SK-N-SH (cell line): ENCODE data around the gene TNFSF11. TPM values are rescaled to one million over a fixed set of nuclear protein-coding genes. Genes with fewer than 3 reads are reported as not detected.

Experiments used
- CTCF ChIA-PET: fragments of 300-600, 350-600 bp; formaldehyde crosslinking; extraction: SDS; loops from one replicate; lab custom pipeline; 2021; lab: Yijun Ruan, JAX
- POLR2A ChIA-PET: fragments of 350-600 bp; sonication (Branson Sonifier 250); formaldehyde crosslinking; extraction: SDS; loops from one replicate; lab custom pipeline; 2020; ENCODE audit warnings: antibody characterized with exemption, inconsistent platforms; lab: Yijun Ruan, JAX
- DNase-seq: peaks from one replicate; pipeline ENCODE4 v3.0.0; 2012
- H2AFZ ChIP-seq: fragments of 200-600 bp; sonication (generic); 2 replicates; pipeline ENCODE4 v1.8.1; 2016; ENCODE audit warnings: antibody characterized with exemption, mild to moderate bottlenecking, low read depth
- H3F3A ChIP-seq: fragments of 200-600 bp; sonication (generic); replicated peaks from 2 replicates; pipeline ENCODE3; 2016; ENCODE audit warnings: antibody characterized with exemption, mild to moderate bottlenecking; ENCODE audit not compliant: insufficient read depth
- H3K27ac ChIP-seq, 2 experiments: fragments of 200-500 bp in 1 of 2; fragments of 200-600 bp in 1 of 2; sonication (Bioruptor generic) in 1 of 2; sonication (generic), shearing (Covaris generic) in 1 of 2; 2 replicates each; pipeline versions ENCODE4 v1.5.1 to v1.6.1; 2014 to 2016; ENCODE audit warnings: low read depth in 2 of 2, inconsistent platforms in 1 of 2, low read length in 1 of 2, mild to moderate bottlenecking in 1 of 2, mixed read lengths in 1 of 2
- H3K27me3 ChIP-seq: fragments of 200-600 bp; sonication (generic), shearing (Covaris generic); 2 replicates; pipeline ENCODE4 v1.6.1; 2016; ENCODE audit warnings: mixed run types; ENCODE audit not compliant: insufficient read depth
- H3K36me3 ChIP-seq, 2 experiments: fragments of 200-500 bp in 1 of 2; fragments of 200-600 bp in 1 of 2; sonication (Bioruptor generic) in 1 of 2; sonication (generic) in 1 of 2; replicated peaks in 1 of 2; 2 replicates each; pipeline versions ENCODE3 to v1.5.1; 2014 to 2016; ENCODE audit warnings: low read length in 1 of 2, mild to moderate bottlenecking in 1 of 2; ENCODE audit not compliant: insufficient read depth in 2 of 2, control insufficient read depth in 1 of 2
- H3K4me1 ChIP-seq, 2 experiments: fragments of 200-500 bp in 1 of 2; fragments of 200-600 bp in 1 of 2; sonication (Bioruptor generic) in 1 of 2; sonication (generic), shearing (Covaris generic) in 1 of 2; 2 replicates each; pipeline versions ENCODE4 v1.5.1 to v1.6.1; 2014 to 2016; ENCODE audit warnings: low read depth in 1 of 2, low read length in 1 of 2, mixed run types in 1 of 2; ENCODE audit not compliant: insufficient read depth in 2 of 2, control insufficient read depth in 1 of 2
- H3K4me2 ChIP-seq: fragments of 200-600 bp; sonication (generic), shearing (Covaris generic); 2 replicates; pipeline ENCODE4 v1.6.1; 2017; ENCODE audit warnings: mixed run types
- H3K4me3 ChIP-seq, 2 experiments: fragments of 200-500 bp in 1 of 2; fragments of 200-600 bp in 1 of 2; sonication (Bioruptor generic) in 1 of 2; sonication (generic), shearing (Covaris generic) in 1 of 2; 2 replicates each; pipeline versions ENCODE4 v1.5.1 to v1.8.1; 2014 to 2016; ENCODE audit warnings: low read depth in 2 of 2, inconsistent platforms in 1 of 2, low read length in 1 of 2, mild to moderate bottlenecking in 1 of 2, mixed read lengths in 1 of 2, moderate library complexity in 1 of 2
- H3K79me2 ChIP-seq: fragments of 200-600 bp; sonication (generic); 2 replicates; pipeline ENCODE4 v1.8.1; 2017; ENCODE audit warnings: mild to moderate bottlenecking; ENCODE audit not compliant: insufficient read depth
- H3K9ac ChIP-seq: fragments of 200-600 bp; sonication (generic); 2 replicates; pipeline ENCODE4 v1.6.1; 2017; ENCODE audit warnings: mixed run types
- H3K9me2 ChIP-seq: fragments of 200-600 bp; sonication (generic); 2 replicates; pipeline ENCODE4 v1.6.1; 2017; ENCODE audit warnings: mixed run types
- H3K9me3 ChIP-seq: fragments of 200-600 bp; sonication (generic); 2 replicates; pipeline ENCODE4 v1.6.1; 2017; ENCODE audit warnings: mixed run types, mild to moderate bottlenecking, moderate library complexity
- H4K20me1 ChIP-seq: fragments of 200-600 bp; sonication (generic); 2 replicates; pipeline ENCODE4 v1.6.1; 2017; ENCODE audit warnings: mild to moderate bottlenecking, mixed run types; ENCODE audit not compliant: insufficient read depth
- ELF1 ChIP-seq: IDR thresholded peaks from 2 replicates; pipeline ENCODE4 v1.4.0; 2012
- FOSL2 ChIP-seq: IDR thresholded peaks from 2 replicates; pipeline ENCODE4 v1.4.0; 2012; ENCODE audit warnings: low read depth, mild to moderate bottlenecking, moderate library complexity, borderline replicate concordance
- FOXJ3 ChIP-seq: sonication (generic); formaldehyde crosslinking; IDR thresholded peaks from 2 replicates; pipeline ENCODE4 v1.5.1; 2020; ENCODE audit warnings: mild to moderate bottlenecking, missing genetic modification reagents
- FOXM1 ChIP-seq: IDR thresholded peaks from 2 replicates; pipeline ENCODE4 v1.4.0; 2012; ENCODE audit warnings: low read depth, mild to moderate bottlenecking
- GATA2 ChIP-seq: sonication (generic); formaldehyde crosslinking; IDR thresholded peaks from 2 replicates; pipeline ENCODE4 v1.5.0; 2020; ENCODE audit warnings: mild to moderate bottlenecking, missing genetic modification reagents
- IRF3 ChIP-seq: fragments of 150-350 bp; IDR thresholded peaks from 2 replicates; pipeline ENCODE4 v1.6.1; 2016; ENCODE audit warnings: mild to moderate bottlenecking, low read depth, low read length
- MAX ChIP-seq: IDR thresholded peaks from 2 replicates; pipeline ENCODE4 v1.4.0; 2012; ENCODE audit warnings: low read depth
- NFIC ChIP-seq: IDR thresholded peaks from 2 replicates; pipeline ENCODE4 v1.4.0; 2012; ENCODE audit warnings: borderline replicate concordance
- POLR2AphosphoS5 ChIP-seq: IDR thresholded peaks from 2 replicates; pipeline ENCODE4 v1.6.1; 2012; ENCODE audit warnings: low read depth, low read length
- RAD21 ChIP-seq: IDR thresholded peaks from 2 replicates; pipeline ENCODE4 v1.6.1; 2012; ENCODE audit warnings: mild to moderate bottlenecking, low read length
- REST ChIP-seq: IDR thresholded peaks from 2 replicates; pipeline ENCODE4 v1.6.1; 2012; ENCODE audit warnings: mild to moderate bottlenecking, low read depth, low read length, moderate library complexity
- RXRA ChIP-seq: IDR thresholded peaks from 2 replicates; pipeline ENCODE4 v1.4.0; 2012; ENCODE audit warnings: low read depth, mild to moderate bottlenecking, borderline replicate concordance
- SIN3A ChIP-seq: IDR thresholded peaks from 2 replicates; pipeline ENCODE4 v1.6.1; 2012; ENCODE audit warnings: low read depth, mild to moderate bottlenecking, low read length, moderate library complexity, borderline replicate concordance
- SMC3 ChIP-seq: IDR thresholded peaks from 2 replicates; pipeline ENCODE4 v1.6.1; 2012; ENCODE audit warnings: low read depth, low read length, improper control_type of control experiment
- TAF1 ChIP-seq: IDR thresholded peaks from 2 replicates; pipeline ENCODE4 v1.6.1; 2012; ENCODE audit warnings: low read depth, mild to moderate bottlenecking, low read length, moderate library complexity, borderline replicate concordance
- USF1 ChIP-seq: IDR thresholded peaks from 2 replicates; pipeline ENCODE4 v1.4.0; 2012; ENCODE audit warnings: low read depth, borderline replicate concordance
- YY1 ChIP-seq: IDR thresholded peaks from 2 replicates; pipeline ENCODE4 v1.4.0; 2012; ENCODE audit warnings: low read depth, mild to moderate bottlenecking
- WGBS: methylation state at CpG from one replicate; pipeline ENCODE4 v1.1.6; 2017; ENCODE audit warnings: low lambda C conversion rate; 5-methylcytosine and 5-hydroxymethylcytosine counted together
- polyA plus RNA-seq, 3 experiments: library from polyadenylated mRNA; depleted of rRNA; stranded (reverse); fragments of >200 nt; gene quantifications; 2 replicates each; pipeline ENCODE4 v1.2.3, GENCODE V29; 2012

TNFSF11 gene
- polyA plus RNA-seq, 1 of the 3 experiments (the other 2 are of a cell fraction): not detected

- ChIA-PET CTCF (interaction anchor here (1.5 kb wide), 1 partner anchor 23 kb away, joined by 3 read pairs; no protein-coding TSS in a partner anchor), POLR2A (no interaction called here)
- DNase-seq: no peak
- no peaks in the 10 kb centered on the region for H3K27me3 ChIP-seq
- no peak overlapping the region for H3K4me2 ChIP-seq
- H3K9me2 ChIP-seq: no peaks in the 10 kb centered on the region
- no peaks in the 10 kb centered on the region for H4K20me1 ChIP-seq
- no peaks in the 10 kb centered on the region for H3F3A ChIP-seq
- no peaks in the 10 kb centered on the region for H3K9me3 ChIP-seq
- H3K4me1 ChIP-seq: no peaks in the 10 kb centered on the region
- H3K27ac ChIP-seq: no peak overlapping the region
- H3K4me3 ChIP-seq: no peak overlapping the region
- no peaks in the 10 kb centered on the region for H3K36me3 ChIP-seq
- H3K9ac ChIP-seq: no peak overlapping the region
- H2AFZ ChIP-seq: no peak overlapping the region
- H3K79me2 ChIP-seq: no peaks in the 10 kb centered on the region
- TF ChIP-seq YY1 (no peak), FOSL2 (no peak), SMC3 (no peak), NFIC (no peak), GATA2 (CRISPR knock-in tag) (no peak), RXRA (no peak), IRF3 (no peak), ELF1 (no peak), REST (no peak), SIN3A (no peak), POLR2AphosphoS5 (no peak), TAF1 (no peak), MAX (no peak), USF1 (no peak), FOXJ3 (CRISPR knock-in tag) (no peak), FOXM1 (no peak), RAD21 (no peak)
- WGBS: 33% methylated on average over 1 of the region's 1 CpG
These were observed 57.2 kb downstream of the TNFSF11 start for GRCh38 chr13:42631181-42631580.
